ENCODE measurements around the gene ASAP2. TPM values are rescaled to one million over a fixed set of nuclear protein-coding genes. Genes with fewer than 3 reads are reported as not detected.

The ASAP2 gene
- total RNA-seq, 2 experiments from 2014 or later, result 0.27 TPM; not detected in 1

- Histone ChIP-seq H3K79me2 (ENCODE audit: insufficient read depth, low read depth, low read length) (no peaks in the 10 kb centered on the region), H3K36me3 (ENCODE audit: insufficient read depth, low read length) (no peaks in the 10 kb centered on the region), H2AFZ (ENCODE audit: low read length) (no peak overlapping the region), H3K9me2 (ENCODE audit: insufficient read depth, low read length) (no peaks in the 10 kb centered on the region), H3K4me1 (ENCODE audit: insufficient read depth, low read length, poor library complexity, severe bottlenecking) (no peaks in the 10 kb centered on the region), H3K4me3 (ENCODE audit: low read depth, low read length, poor library complexity, severe bottlenecking) (no peak overlapping the region), H4K20me1 (ENCODE audit: insufficient read depth, low read length) (no peaks in the 10 kb centered on the region), H3K4me2 (ENCODE audit: low read length) (no peak overlapping the region), H3K27ac (ENCODE audit: low read depth, low read length, poor library complexity, severe bottlenecking) (no peak overlapping the region), H3K9me3 (ENCODE audit: low read length) (no peaks in the 10 kb centered on the region)
- TF ChIP-seq EZH2phosphoT487 (IDR thresholded peaks at IDR 0.05; ENCODE audit: borderline replicate concordance, low read depth, low read length) (no peak), CTCF (conservative IDR thresholded peaks at IDR 0.05; ENCODE audit: low read length) (no peak)
- ChIA-PET CTCF (ENCODE audit: unreplicated experiment) (no interaction called here), POLR2A (no interaction called here)
- DNase-seq (ENCODE audit: low spot score), result no peak
- intact Hi-C loops (cut with micrococcal nuclease; ENCODE audit: unreplicated experiment), result no loop called here
- no TSS peak for BruUV-seq (replicated peaks)
Measured at GRCh38 chr2:9167718-9168657, 38.6 kb upstream of the ASAP2 start.

GRCh38 chr2:9168821-9169221 is 37.8 kb upstream of the ASAP2 start:
- Histone ChIP-seq H4K20me1 (ENCODE audit: insufficient read depth, low read length) (no peaks in the 10 kb centered on the region), H3K27ac (ENCODE audit: low read depth, low read length, poor library complexity, severe bottlenecking) (no peak overlapping the region), H3K79me2 (ENCODE audit: insufficient read depth, low read depth, low read length) (no peaks in the 10 kb centered on the region), H3K4me1 (ENCODE audit: insufficient read depth, low read length, poor library complexity, severe bottlenecking) (no peaks in the 10 kb centered on the region), H3K9me3 (ENCODE audit: low read length) (no peaks in the 10 kb centered on the region), H3K4me2 (ENCODE audit: low read length) (no peak overlapping the region), H2AFZ (ENCODE audit: low read length) (no peak overlapping the region), H3K4me3 (ENCODE audit: low read depth, low read length, poor library complexity, severe bottlenecking) (no peak overlapping the region), H3K36me3 (ENCODE audit: insufficient read depth, low read length) (no peaks in the 10 kb centered on the region), H3K9me2 (ENCODE audit: insufficient read depth, low read length) (no peaks in the 10 kb centered on the region)
- no peak for DNase-seq (ENCODE audit: low spot score)
- no TSS peak for BruUV-seq (replicated peaks)
- CTCF ChIA-PET (ENCODE audit: unreplicated experiment), result no interaction called here
- intact Hi-C loops (cut with micrococcal nuclease; ENCODE audit: unreplicated experiment), result no loop called here
- POLR2A ChIA-PET, result no interaction called here
- TF ChIP-seq EZH2phosphoT487 (IDR thresholded peaks at IDR 0.05; ENCODE audit: borderline replicate concordance, low read depth, low read length) (no peak), CTCF (conservative IDR thresholded peaks at IDR 0.05; ENCODE audit: low read length) (no peak)
